ENCODE results near the gene MFSD2A.
A peak's percentile ranks its signal among the peaks of the same experiment; 100 is the strongest.
"Not testable (repeated sequence)": the region's sequence is repeated elsewhere in the genome, so short reads cannot be mapped to it uniquely, and the experiment has no call there.

MFSD2A gene

DNA sequence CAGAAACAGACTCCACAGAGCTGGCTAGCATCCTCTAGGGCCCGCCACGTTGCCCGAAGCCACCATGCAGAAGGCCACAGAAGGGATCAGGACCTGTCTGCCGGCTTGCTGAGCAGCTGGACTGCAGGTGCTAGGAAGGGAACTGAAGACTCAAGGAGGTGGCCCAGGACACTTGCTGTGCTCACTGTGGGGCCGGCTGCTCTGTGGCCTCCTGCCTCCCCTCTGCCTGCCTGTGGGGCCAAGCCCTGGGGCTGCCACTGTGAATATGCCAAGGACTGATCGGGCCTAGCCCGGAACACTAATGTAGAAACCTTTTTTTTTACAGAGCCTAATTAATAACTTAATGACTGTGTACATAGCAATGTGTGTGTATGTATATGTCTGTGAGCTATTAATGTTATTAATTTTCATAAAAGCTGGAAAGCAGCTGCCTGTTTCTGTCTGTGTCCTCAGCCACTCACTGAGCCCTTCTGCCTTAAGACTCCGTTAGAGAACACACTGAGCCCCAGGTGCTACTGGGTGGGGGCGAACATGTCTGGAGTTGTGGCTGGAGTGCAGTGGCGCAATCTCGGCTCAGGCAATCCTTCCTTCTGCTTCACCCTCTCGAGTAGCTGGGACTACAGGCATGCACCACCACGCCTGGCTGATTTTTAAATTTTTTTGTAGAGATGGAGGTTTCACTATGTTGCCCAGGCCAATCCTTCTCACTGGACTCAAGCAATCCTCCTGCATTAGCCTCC is 14.8 kb downstream of the MFSD2A start:
- no peak for DNase-seq

DNA sequence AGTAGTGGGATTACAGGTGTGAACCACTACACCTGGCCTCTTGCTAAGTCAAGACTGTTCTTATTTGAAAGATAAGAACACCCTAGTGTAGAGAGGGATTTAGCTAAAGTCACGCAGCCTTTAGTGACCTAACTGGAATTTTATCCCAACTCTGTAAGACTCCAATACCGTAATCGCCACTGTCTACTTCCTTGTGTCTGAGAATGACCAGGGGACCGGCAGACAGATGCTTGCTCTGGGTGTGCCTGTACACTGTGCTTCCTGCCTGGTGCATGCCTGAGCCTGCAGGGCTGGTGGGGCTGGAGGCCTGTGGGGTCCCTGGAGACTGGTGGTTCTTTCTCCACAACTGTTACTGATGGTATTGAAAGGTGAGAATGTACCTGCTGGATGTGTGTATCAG is 15.3 kb downstream of the MFSD2A start:
- no peak for DNase-seq

DNA sequence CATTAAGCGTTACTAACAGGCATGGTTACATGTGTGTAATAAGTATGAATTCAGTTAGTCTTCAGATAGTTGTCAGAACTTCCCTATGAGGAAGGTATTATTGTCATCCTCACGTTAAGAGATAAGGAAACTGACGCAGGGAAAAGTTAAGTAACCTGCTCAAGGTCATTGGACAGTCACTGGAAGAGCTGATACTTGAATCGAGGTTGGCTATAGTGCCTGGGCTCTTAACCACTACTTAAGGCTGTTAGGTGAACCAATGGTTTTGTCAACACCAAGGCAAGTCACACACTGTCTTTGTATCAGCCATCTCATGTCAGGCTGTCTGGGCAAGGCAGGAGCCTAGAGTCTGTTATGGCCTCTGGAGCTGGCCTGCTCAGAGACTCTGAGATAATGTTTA is 16.2 kb downstream of the MFSD2A start:
- DNase-seq, result no peak

DNA sequence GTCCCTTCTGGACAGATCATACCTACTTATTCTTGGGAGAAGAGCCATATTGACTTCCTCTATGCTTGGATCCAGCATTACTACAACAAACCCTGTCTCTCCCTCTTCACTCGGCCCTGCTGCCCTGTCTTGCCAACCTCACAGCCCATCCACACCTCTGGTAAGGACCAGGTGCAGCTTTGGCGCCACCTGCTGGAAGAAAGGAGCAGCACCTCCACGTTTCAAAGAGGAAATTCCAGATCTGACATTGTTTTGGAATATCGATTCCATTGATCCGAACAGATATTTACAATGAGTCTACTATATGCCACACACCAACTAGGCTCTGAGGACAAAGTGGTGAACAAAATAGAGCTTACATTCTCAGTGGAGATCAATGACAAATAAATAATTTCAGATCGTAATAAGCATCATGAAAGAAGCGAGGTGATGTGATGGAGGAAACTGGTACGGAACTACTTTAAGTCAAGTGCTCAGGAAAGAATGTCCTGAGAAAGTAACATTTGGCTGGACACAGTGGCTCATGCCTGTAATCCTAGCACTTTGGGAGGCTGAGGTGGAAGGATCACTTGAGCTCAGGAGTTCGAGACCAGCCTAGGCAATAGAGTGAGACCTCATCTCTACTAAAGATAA is 18.7 kb downstream of the MFSD2A start:
- peak; percentile 59 for DNase-seq

DNA sequence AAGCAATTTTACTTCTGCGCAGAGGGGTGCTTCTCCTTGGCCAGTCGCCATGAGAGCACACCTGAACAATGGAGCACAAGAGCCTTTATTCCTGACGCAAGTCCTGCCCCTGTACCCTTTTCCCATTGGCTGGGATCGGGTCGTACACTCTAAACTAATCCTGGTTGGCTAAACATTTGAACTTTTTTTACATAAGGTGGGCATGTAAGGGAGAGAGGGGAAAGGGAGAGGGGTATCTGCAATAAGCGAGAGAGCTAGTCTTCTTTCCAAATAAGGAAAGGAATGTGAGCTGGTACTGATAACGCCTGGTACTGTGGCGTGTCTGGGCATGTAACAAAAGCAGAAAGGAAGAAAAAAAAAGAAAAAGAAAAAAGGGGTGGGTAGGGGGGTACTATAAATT is 21.8 kb downstream of the MFSD2A start:
- peak; percentile 94 for DNase-seq

DNA sequence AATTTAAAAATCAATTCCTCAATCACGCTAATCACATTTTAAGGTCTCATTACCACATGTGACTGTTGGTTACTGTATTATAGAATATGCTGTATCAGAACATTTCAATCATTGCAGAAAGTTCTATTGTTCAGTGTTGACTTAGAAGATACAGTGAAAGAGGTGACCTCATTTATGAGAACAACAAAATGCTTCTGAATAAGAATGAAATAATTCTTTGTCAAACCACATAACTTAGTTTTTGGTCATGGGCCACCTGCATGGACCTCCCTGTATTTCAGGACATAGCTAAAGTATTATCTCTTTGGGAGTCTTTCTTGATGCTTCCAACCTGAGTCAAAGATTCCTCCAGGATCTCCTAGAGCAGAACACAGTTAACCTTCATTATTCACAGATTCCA is 22.3 kb downstream of the MFSD2A start:
- peak; percentile 24 for DNase-seq

DNA sequence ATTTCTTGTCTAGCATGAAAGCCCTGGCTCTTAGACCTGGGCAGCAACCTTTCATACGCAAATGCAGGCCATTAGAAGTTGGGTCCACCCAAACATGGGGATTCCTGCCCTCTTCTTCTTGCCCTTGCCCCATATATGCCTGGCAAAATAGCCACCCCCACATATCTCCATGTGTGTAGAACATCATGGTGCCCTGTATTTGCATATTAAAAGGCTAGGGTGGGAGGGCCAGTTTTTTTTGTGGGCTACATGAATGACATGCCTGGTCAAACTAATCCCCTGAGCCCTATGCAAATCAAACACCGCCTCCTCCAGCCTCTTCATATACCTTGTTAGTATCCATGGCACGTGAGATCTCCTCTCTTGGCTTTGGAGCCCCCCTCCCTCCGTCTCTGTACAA is 24.7 kb downstream of the MFSD2A start:
- no peak for DNase-seq

DNA sequence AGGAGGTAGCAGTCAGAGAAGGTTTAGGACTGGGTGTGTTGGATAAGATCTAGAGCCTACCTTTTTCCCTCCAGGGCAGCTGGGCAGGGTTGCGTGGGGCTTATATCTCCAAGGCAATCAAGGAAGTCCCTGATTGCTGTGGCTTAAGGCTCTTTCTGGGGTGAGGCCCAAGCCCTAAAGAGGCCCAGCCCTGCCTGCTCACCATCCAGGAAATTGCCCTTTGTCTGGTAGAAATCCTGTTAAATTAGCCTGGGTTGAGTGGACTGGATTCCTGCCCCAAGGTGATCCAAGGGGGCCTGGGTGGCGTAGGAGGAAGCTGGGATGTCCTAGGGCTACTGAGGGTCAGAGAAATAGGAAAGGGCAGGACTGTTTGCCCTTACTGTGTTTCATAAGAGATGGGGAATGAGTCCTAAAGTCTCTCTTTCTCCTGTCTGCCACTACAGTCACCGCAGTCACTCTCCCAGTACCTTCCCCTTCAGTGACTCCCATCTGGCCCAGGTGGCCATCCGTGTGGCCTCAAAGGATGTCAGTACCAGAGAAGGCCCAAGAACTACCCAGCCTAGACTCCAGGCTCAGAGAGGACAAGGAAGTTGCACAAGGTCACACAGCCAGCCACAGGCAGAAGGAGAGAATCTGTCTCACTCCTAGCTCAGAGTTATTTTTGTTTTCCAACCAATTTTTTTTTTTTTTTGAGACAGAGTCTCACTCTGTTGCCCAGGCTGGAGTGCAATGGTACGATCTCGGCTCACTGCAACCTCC is 25.8 kb downstream of the MFSD2A start:
- DNase-seq, result peak; percentile 12

DNA sequence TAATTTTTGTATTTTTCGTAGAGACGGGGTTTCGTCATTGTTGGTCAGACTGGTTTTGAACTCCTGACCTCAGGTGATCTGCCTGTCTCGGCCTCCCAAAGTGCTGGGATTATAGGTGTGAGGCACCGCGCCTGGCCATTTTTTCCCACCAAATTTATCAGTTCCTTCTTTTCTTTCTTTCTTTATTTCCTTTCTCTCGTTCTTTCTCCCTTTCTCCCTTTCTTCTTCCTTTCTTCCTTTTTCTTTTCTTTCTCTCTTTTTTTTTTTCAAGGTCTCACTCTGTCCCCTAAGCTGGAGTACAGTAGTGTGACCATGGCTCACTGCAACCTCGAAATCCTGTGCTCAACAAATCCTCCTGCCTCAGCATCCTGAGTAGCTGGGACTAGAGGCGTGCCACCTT is 26.4 kb downstream of the MFSD2A start:
- DNase-seq, result no peak

DNA sequence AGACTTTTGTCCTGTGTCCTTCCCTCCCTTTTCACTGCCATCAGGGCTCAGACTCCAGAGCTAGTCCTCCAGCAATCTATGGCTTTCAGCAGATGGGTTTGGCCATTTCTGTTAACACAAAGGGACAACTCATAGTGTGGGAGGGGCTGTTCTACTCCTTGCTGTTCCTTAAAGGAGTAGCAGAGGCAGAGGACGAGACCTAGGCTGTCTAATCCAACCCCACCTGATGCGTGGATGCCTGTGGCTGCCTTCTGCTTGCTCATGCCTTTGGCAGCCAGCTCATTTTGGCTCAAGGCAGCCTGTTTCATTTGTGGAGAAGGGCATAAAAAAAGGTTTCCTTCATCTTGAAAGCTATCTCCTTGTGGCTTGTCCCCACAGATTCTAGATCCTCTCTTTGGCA is 27.0 kb downstream of the MFSD2A start:
- no peak for DNase-seq

DNA sequence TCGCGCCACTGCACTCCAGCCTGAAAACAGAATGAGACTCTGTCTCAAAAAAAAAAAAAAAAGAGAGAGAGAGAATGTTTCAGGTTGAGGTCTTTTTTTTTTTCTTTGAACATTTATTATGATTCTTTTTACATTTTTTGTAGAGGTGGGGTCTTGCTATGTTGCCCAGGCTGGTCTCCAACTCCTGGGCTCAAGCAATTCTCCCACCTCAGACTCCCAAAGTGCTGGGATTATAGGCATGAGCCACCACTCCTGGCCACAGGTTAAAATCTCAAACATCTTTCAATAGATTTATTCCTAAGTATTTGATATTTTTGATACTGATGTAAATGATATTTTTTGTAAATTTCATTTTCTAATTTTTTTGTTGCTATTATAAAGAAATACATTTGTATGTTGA is 29.5 kb downstream of the MFSD2A start:
- not testable (repeated sequence) for DNase-seq

DNA sequence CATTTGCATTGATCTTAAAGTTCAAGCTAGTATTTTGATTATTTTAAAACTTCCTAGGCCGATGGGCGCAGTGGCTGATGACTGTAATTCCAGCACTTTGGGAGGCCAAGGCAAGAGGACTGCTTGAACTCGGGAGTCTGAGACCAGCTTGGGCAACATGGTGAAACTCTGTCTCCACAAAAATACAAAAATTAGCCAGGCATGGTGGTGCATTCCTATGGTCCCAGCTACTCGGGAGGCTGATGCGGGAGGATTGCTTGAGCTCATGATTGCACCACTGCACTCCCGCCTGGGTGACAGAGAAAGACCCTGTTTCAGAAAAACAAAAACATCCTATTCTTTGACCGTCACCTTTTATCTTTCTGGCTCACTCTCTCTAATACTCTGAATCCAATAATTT is 30.0 kb downstream of the MFSD2A start:
- DNase-seq, result no peak

DNA sequence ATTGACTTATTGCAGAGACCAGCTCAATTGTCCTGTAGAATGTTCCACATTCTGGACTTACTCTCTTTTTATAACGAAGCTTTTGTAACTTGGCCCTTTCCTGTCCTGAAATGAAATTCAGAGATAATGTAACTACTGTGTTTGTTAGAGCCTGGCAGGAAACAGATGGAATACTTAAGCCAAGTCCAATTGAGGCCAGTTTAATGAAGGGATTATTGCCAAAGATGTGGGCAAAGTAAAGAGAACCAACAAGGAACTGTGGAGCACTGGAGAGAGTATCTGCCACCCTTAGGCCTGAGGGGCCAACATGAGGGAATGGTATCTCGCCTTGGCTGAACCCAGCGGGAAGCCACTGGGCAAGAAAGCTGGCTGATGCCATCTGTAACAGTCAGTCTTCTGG is 32.9 kb downstream of the MFSD2A start:
- DNase-seq, result no peak

DNA sequence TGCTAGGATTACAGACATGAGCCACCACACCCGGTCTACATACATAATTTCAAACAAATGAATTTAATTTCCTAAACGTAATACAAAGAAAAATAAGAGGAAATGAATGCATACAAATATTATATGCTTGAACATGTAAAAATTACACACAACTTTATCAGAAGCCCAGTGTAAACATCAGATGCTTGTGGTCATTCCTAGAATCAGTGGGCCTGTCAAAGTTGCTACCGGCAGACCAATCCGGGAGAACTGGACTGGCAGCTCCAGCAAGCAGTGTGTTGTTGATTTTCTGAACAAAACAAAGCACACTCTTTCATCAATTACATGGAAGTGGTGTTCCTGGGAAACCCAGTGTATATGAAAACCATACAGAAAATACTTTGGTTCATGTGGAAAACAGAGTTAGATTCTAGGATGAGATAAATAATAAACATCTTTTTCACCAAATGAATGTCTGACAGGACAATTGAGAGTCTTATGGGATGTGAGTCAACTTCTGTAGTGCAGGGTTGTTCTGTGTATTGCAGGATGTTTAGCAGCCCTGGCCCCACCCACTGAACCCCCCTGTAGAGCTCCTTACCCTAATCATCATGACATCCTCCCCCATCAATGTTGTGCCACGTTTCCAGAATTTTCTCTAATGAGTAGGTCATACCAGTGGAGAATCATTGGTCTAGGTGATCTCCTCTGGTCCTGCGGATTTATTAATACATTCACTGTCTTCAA is 33.8 kb downstream of the MFSD2A start:
- DNase-seq, result no peak

DNA sequence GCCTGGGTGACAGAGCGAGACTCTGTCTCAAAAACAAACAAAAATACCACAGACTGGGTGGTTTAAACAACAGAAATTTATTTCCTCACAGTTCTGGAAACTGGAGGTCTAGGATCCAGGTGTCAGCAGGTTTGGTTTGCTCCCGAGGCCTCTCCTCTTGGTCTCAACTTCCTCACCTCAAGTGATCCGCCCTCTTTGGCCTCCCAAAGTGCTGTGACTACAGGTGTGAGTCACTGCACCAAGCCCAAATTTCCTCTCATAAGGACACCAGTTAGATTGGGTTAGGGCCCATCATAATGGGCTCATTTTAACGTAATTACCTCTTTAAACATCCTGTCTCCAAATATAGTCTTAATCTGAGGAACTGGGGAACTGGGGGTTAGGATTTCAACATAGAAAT is 35.5 kb downstream of the MFSD2A start:
- no peak for DNase-seq

DNA sequence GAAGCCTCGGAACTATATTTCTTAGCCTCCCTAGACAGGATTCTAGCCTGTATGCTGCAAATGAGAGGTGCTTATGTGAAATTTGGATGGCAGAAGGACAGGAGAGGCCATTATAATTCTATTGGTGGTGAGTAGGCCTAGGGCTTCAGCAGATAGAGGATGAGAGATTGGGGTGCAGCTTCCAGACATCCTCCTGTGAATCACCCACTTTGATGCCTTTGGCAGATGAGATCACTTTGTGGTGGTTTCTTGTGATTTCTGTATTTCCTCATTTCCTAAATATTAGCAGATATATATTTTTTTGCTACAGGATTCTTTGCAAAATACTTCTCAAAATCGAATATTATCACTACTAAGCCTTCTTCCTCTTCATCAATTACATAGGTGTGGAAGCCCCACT is 37.3 kb downstream of the MFSD2A start:
- no peak for DNase-seq

DNA sequence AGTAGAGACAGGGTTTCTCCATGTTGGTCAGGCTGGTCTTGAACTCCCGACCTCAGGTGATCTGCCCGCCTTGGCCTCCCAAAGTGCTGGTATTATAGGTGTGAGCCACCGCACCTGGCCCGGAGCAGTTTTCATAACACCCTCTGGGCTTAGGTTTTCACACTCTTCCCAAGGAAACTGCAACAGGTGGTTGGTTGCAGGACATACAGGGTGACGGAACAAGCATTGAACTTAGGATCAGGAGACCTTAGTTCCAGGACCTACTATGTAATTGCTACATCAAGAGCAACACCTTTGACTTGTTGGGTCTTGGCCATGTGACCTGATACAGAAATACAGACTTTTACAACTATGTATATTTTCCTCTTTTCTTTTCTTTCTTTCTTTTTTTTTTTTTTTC is 37.9 kb downstream of the MFSD2A start:
- no peak for DNase-seq

DNA sequence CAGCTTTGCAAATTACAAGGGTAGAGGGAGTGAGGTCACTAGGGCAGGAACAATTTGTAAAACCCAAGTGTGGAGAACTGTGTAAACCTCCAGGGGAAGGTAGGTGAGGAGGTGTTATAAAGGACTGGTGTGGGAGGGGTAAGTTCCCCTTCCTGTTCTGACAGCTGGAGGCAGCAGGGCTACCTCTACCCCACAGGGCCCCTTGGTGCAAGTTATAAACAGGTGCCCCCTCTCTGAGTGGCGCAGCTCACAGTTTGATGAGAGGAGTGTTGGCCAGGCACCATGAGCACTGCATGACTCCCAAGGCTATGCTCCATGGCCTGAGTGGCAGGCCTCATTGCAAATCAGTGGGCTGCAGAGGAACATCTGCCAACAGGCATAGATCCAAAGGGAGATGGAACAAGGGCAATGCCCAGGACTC is 41.0 kb downstream of the MFSD2A start:
- no peak for DNase-seq

DNA sequence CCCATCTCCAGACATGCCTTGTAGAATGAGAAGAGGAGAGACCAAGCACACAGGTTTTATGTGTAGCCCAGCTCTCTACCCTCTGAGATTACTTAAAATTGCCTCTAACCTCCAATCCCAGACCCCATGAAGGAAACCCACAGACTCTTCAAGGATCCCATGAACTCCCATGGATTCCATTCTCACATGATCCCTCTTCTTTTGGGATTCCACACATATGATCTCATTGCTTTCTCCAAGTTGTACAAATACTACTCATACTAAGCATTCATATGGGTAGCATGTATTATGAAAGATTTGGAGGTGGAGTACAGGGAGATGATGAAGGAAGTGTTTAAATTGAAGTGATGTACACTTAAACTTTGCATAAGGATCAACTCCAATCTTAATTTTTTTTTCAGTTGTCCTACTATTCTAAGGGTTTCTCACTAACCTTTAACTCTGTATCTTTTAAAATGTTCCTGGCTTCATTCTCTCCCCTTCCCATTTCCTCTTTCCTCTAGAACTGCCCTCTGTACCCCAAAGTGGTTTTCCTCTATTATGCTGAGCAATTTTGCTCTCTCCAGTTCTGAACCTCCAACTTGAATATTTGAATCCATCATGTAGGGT is 41.6 kb downstream of the MFSD2A start:
- DNase-seq, result no peak

DNA sequence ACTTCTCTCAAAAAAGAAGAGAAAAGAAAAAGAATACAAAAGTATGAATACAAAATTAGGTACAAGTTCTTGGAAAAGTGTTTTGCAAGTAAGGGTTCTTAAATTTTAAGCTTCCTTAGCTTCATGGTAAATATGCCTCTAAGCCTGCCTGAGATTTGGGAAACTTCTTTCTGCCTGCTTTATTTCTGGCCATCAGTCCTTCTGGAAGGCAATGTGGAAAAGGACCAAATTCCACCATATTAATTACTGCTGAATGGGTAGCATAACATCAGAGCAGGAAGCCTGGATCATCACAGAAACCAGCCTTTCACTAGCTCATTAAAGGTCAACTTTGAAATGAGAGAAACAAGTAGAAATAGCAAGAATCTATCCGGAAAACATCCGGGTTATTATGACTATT is 46.5 kb downstream of the MFSD2A start:
- DNase-seq, result no peak

DNA sequence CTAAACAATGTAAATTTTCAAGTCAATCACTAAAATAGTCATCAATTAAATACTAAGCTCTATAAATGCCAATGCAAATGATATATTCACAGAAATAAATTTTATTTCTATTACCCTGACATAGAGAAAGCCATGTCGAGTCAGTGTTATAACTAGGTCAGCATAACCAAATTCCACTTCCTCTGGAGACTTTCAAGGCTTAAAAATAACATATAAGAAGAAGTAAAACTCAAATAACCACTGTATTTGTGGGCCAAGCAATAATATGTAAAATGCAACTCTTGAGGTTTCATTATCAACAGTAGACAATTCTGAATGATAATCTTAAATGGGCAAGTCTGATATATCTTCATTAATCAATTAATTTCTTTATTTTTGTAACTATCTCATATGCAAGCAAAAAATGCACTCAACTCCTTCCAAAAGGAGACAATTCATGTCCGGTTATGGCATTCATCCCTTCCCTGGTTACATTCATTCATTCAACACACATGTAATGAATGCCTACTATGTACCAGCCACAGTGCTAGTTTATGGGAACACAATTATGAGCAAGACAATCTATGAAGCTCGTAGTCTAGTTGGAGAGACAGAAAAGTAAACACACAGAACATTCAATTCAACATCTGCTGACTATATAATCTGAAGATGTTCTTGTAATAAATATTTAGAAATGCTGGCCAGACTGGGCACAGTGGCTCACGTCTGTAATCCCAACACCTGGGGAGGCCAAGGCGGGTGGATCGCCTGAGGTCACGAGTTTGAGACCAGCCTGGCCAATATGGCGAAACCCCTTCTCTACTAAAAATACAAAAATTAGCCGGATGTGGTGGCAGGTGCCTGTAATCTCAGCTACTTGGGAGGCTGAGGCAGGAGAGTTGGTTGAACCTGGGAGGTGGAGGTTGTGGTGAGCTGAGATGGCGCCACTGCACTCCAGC is 48.5 kb downstream of the MFSD2A start:
- DNase-seq, result no peak

DNA sequence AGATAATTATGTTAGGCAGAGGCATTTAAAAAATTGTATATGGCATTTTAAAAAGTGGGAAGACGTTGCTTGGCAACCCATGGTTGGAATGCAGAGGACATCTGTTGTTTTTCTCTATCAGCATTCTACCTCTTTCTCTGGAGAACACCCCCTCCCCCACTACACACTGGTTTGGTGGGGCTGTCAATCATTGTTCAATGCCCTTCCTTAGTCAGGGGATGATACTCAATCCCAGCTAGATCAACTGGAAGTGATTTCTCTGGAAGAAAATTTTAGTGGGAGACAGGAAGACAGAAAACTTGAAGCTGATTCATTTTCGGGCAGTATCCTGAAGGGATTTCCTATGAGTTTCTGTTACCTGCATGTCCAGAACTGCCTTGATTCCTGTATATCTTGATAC is 49.9 kb downstream of the MFSD2A start:
- no peak for DNase-seq
